HL-60/S4 (cell line): ENCODE data around the gene XYLT1.
"Not testable (repeated sequence)": the region's sequence is repeated elsewhere in the genome, so short reads cannot be mapped to it uniquely, and the experiment has no call there.

Source experiments
- in situ Hi-C: fragments of 300-500 bp; cut with MboI; formaldehyde crosslinking; loops from 2 replicates; pipeline ENCODE4 v1.14.3; 2022; ENCODE audit warnings: low sequenced_read_pairs

Gene XYLT1

GRCh38 chr16:17316005-17316404 is 154.8 kb downstream of the XYLT1 start:
- in situ Hi-C loops, result no loop called here

GRCh38 chr16:17313793-17314547 is 156.8 kb downstream of the XYLT1 start:
- in situ Hi-C loops, result no loop called here

- in situ Hi-C loops, result no loop called here
Measured at GRCh38 chr16:17313085-17313611, 157.6 kb downstream of the XYLT1 start.

- in situ Hi-C loops, result no loop called here
Measured at GRCh38 chr16:17312094-17312710, 158.6 kb downstream of the XYLT1 start.

- in situ Hi-C loops, result no loop called here
Measured at GRCh38 chr16:17311333-17312093, 159.2 kb downstream of the XYLT1 start.

GRCh38 chr16:17309510-17309909 is 161.2 kb downstream of the XYLT1 start:
- in situ Hi-C loops, result no loop called here

GRCh38 chr16:17308186-17308585 is 162.6 kb downstream of the XYLT1 start:
- in situ Hi-C loops, result no loop called here

GRCh38 chr16:17307504-17307903 is 163.3 kb downstream of the XYLT1 start:
- in situ Hi-C loops, result no loop called here

- in situ Hi-C loops, result no loop called here
Measured at GRCh38 chr16:17306745-17307144, 164.0 kb downstream of the XYLT1 start.

GRCh38 chr16:17306211-17306610 is 164.5 kb downstream of the XYLT1 start:
- in situ Hi-C loops, result not testable (repeated sequence)

- in situ Hi-C loops, result no loop called here
Measured at GRCh38 chr16:17305694-17306093, 165.1 kb downstream of the XYLT1 start.

GRCh38 chr16:17304491-17305119 is 166.2 kb downstream of the XYLT1 start:
- in situ Hi-C loops, result no loop called here

- in situ Hi-C loops, result no loop called here
Measured at GRCh38 chr16:17304106-17304490, 166.7 kb downstream of the XYLT1 start.

GRCh38 chr16:17303101-17303500 is 167.7 kb downstream of the XYLT1 start:
- in situ Hi-C loops, result no loop called here

- in situ Hi-C loops, result no loop called here
Measured at GRCh38 chr16:17302620-17303019, 168.1 kb downstream of the XYLT1 start.

- in situ Hi-C loops, result no loop called here
Measured at GRCh38 chr16:17302214-17302613, 168.5 kb downstream of the XYLT1 start.

- in situ Hi-C loops, result no loop called here
Measured at GRCh38 chr16:17301593-17302135, 169.1 kb downstream of the XYLT1 start.

- in situ Hi-C loops, result no loop called here
Measured at GRCh38 chr16:17301184-17301583, 169.6 kb downstream of the XYLT1 start.

- in situ Hi-C loops, result no loop called here
Measured at GRCh38 chr16:17299790-17300189, 171.0 kb downstream of the XYLT1 start.

GRCh38 chr16:17298238-17298637 is 172.5 kb downstream of the XYLT1 start:
- in situ Hi-C loops, result no loop called here

- in situ Hi-C loops, result no loop called here
Measured at GRCh38 chr16:17296431-17296830, 174.3 kb downstream of the XYLT1 start.
